ENCODE measurements around the gene FBXO9. TPM values are rescaled to one million over a fixed set of nuclear protein-coding genes. Genes with fewer than 3 reads are reported as not detected.

Gene FBXO9
- polyA plus RNA-seq, 3 donors = 89.2 to 124 (median 107) TPM

- DNase-seq = no peak
Observed at GRCh38 chr6:53086302-53086701, 21.1 kb downstream of the FBXO9 start.

- no peak for DNase-seq
Observed at GRCh38 chr6:53089948-53090347, 24.7 kb downstream of the FBXO9 start.

GRCh38 chr6:53090576-53090975 is 25.4 kb downstream of the FBXO9 start:
- no peak for DNase-seq

DNA sequence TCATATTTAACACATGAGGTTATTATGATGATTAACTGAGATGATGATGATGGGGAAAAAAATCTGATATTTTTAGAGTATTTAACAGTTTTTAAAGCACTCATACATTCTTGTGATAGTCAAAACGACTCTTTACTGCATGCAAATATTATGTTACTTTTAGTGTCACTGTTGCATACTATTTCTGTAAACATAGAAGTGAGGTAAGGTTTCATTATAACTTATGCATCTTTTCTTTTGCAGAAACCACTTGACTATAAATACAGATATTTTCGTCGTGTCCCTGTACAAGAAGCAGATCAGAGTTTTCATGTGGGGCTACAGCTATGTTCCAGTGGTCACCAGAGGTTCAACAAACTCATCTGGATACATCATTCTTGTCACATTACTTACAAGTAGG is 30.1 kb downstream of the FBXO9 start:
- DNase-seq = no peak

DNA sequence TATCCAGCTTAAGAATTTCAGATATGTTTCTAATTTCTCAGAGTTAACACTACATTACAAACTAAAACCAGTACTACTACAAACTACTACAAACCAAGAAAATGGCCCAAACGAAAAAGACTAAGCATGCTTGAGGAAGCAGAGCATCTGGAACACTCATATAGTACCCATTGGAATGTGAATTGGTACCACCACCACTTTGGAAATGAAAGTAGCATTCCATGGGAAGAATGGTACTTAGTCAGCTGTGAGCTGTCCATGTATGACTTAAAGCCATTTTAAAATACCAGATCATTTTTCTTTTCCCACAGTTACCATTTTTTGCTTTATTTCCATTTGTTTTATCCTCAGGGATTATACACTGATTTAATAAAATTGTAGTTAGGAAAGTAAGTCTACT is 30.5 kb downstream of the FBXO9 start:
- DNase-seq = no peak

- DNase-seq = no peak
Observed at GRCh38 chr6:53100561-53100960, 35.4 kb downstream of the FBXO9 start.

GRCh38 chr6:53101006-53101405 is 35.8 kb downstream of the FBXO9 start:
- no peak for DNase-seq

- DNase-seq = no peak
Observed at GRCh38 chr6:53103993-53104675, 38.9 kb downstream of the FBXO9 start.

DNA sequence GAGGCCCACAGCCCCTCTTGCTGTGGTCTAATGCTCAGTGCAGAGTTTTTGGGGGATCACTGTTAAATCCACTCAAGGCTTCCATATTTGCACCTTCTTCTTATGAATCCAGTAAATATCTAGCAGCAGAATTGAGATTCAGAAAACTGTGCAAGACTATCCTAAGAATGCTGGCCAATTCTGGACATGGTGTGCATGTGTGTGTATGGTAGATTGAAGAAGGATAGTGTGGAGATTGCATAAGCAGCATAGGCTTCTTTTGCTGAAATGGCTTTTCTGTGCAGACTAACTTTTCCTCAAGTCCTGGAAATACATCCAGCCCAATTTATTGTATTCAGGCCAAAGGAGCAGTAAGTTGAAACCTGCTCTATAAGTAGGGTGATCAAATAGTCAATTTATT is 39.7 kb downstream of the FBXO9 start:
- no peak for DNase-seq

DNA sequence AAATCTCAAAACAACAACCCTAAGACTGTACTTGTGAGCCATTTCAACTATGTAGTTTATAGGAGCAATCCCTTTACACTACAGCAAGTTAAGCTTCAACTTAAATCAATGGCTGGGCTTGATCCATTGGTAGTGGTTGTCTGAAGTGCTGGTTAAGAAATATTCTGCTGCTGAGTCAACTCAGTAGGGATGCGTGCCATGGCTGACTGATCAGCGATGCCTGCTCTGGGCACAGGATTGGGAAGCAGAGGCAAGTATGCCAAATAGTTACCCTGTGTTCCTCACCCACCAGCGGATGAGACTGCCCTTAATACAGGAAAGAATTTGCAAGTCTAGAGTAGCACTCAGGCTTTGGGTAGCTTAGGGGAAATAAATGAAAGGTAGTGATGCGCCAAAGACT is 41.9 kb downstream of the FBXO9 start:
- no peak for DNase-seq

DNA sequence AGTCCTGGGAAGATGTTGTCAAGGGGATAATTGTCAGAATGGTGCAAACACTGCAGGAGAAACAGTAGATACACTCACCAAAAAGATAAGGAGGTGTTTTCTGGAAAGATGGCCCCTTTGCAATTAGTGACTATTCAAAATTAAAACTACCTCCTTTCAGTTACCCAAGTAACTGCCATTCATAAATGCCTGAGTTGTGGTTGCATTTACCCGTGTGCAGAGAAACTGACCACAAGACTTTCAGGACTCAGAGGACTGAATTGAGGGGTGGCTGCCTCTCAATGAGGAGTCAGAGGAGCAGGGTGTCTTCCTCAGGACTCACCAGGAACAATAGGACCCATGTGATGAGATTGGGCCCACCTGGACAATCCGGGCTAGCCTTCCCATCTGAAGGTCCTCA is 44.4 kb downstream of the FBXO9 start:
- DNase-seq = no peak

DNA sequence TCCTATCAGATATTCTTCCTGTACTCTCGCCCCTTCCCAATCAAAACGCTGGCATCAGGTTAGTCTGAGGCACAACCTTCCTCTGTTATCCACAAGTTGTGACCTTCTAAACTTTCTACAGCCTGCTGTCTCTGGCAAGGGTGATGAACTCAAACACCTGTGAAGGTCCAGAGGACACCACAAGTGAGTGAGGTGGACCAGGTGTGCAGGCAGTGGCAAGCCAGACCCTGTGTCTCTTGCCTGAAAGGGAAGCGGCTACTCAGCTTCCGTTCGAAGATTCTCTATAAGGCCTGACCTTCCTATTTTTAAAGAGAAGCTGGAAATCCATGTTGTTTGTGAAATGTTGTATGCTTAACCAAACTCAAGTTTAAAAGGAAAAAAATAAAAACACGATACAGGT is 46.7 kb downstream of the FBXO9 start:
- no peak for DNase-seq

GRCh38 chr6:53112404-53112803 is 47.2 kb downstream of the FBXO9 start:
- peak; percentile 7 for DNase-seq

GRCh38 chr6:53112871-53113270 is 47.7 kb downstream of the FBXO9 start:
- DNase-seq = no peak

DNA sequence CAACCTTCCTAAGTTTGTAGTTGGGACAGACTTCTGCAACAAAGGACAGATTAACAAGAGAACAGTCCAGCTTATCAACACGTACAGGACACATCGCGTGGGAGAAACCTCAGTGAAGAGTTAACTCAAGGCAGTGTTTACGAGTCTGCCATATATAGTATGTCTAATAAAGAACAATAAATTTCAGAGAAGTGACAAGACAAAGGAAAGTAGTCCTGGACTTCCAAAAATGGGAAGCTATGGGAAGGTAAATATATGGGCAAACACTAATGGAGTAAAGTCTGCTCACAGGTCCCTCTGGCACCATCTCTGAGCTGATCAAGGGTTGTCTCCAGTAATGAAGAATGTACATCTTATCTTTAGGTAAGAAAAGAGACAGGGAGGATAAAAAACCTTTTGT is 48.5 kb downstream of the FBXO9 start:
- no peak for DNase-seq

GRCh38 chr6:53115113-53115512 is 49.9 kb downstream of the FBXO9 start:
- no peak for DNase-seq

DNA sequence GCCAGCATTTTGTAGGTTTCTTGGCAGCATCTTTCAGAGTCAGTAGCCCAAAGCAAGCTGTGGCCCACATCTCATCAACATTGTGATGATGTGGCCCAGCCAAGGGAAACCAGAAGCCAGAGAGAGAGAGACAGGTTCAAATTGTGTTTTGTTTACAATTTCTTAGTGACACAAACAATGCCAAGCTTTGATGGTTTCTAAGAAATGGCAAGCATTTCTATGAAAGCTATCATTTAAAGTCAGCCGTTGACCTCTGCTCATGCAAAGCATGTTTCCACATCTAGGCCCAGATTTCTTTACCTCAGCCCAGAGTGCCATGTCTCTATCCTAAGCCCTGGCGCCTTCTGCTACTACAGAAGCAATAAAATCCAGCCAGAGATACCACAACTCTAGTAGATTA is 50.5 kb downstream of the FBXO9 start:
- no peak for DNase-seq

GRCh38 chr6:53119349-53119748 is 54.1 kb downstream of the FBXO9 start:
- DNase-seq = no peak

GRCh38 chr6:53119772-53120409 is 54.7 kb downstream of the FBXO9 start:
- no peak for DNase-seq

GRCh38 chr6:53124131-53124800 is 59.1 kb downstream of the FBXO9 start:
- DNase-seq = no peak

DNA sequence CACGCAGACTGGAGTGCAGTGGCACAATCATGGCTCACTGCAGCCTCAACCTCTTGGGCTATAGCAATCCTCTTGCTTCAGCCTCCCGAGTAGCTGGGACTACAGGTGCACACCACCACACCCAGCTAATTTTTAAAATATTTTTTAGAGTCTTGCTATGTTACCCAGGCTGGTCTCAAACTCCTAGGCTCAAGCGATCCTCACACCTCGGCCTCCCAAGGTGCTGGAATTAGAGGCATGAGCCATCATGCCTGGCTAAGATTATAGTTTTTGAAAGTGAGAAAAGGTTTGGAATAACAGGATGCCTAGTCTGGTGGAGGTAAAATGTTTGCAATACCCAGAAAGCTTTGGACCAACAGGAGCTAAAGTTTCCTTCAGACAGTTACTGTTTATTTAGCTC is 60.1 kb downstream of the FBXO9 start:
- DNase-seq = no peak

- DNase-seq = no peak
Observed at GRCh38 chr6:53128842-53129241, 63.6 kb downstream of the FBXO9 start.

GRCh38 chr6:53130569-53131290 is 65.5 kb downstream of the FBXO9 start:
- DNase-seq = no peak
